Mucosa of descending colon (tissue), 3 donors: Measurements from ENCODE around the gene MTIF3. TPM values are rescaled to one million over a fixed set of nuclear protein-coding genes. Genes with fewer than 3 reads are reported as not detected.

Experiments used
- ATAC-seq: fragments of 200-7000 bp; cut with Tn5 transposase; one replicate; pipeline ENCODE4 v1.9.1; 2020; ENCODE audit warnings: mild to moderate bottlenecking, moderate library complexity
- DNase-seq, 3 donors: peaks; one replicate each; pipeline ENCODE4 v3.0.0-alpha.2; 2020
- H3K36me3 ChIP-seq: fragments of 200-600 bp; one replicate; pipeline ENCODE4 v1.8.0; 2021; ENCODE audit warnings: low read depth, mild to moderate bottlenecking
- H3K4me1 ChIP-seq: fragments of 200-600 bp; one replicate; pipeline ENCODE4 v1.8.0; 2021; ENCODE audit warnings: low read depth, mild to moderate bottlenecking
- H3K4me3 ChIP-seq: fragments of 200-600 bp; one replicate; pipeline ENCODE4 v1.8.0; 2021; ENCODE audit warnings: mild to moderate bottlenecking
- H3K9me3 ChIP-seq: fragments of 200-600 bp; one replicate; pipeline ENCODE4 v1.8.0; 2021; ENCODE audit warnings: mild to moderate bottlenecking
- intact Hi-C, 2 donors: fragments of 100-400 bp; cut with DNase I in 1 of 2; cut with micrococcal nuclease in 1 of 2; formaldehyde crosslinking; loops; one replicate each; pipeline versions ENCODE4 v1.11.0 to v1.11.1; 2022; cut with DNase I, micrococcal nuclease
- total RNA-seq, 3 donors: library from RNA; stranded (reverse); fragmentation: NEBNext Ultra II Directional in 2 of 3; extraction: Animal tissue kit (Norgen Biotek cat#: 25700) in 2 of 3; gene quantifications; one replicate each; pipeline versions ENCODE4 v1.2.1 to v1.2.4, GENCODE V29; 2021 to 2023
- TF ChIP-seq, protein P1 (sequence below): fragments of 200-600 bp; IDR thresholded peaks from one replicate; pipeline ENCODE4 v1.8.0; 2022; ENCODE audit warnings: antibody characterized with exemption, mild to moderate bottlenecking
- donor health status: DM: no; HTN: no; CAD: no; lungs with moderate emphysema.
- donor health status: DM: no; HTN: no; CAD: no.
- donor health status: DM: no; HTN: yes; CAD: no.

Gene MTIF3
- total RNA-seq, 3 donors from 2014 or later, result 54.1 to 57.4 (median 56.3) TPM

DNA sequence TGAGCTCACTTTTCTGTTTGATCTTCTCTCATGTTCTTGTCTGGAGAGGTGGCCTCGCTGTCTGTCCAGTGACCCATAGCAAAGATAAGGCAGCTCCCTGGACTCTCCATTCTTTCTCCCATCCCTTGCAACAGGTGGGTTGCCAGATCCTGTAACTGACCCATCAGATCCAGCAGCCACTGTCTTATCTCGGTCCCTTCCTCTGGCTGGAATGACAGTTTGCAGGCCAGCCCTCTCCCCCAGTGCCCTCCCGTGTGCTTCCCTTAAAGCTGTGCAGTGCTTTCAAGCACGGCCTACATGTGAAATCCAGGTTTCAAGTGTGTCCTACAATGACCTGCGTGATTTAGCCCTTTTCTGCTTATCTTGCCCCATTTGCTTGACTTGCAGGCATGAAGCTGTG is 22.2 kb downstream of the MTIF3 start:
- Histone ChIP-seq H3K9me3 (no peaks in the 10 kb centered on the region), H3K4me1 (peaks cover 31% of the 10 kb centered on the region), H3K36me3 (peaks cover 5% of the 10 kb centered on the region), H3K4me3 (no peak overlapping the region)
- ATAC-seq (no peak), DNase-seq (no peak)
- intact Hi-C loops, result no loop called here
- TF ChIP-seq, protein P1, sequence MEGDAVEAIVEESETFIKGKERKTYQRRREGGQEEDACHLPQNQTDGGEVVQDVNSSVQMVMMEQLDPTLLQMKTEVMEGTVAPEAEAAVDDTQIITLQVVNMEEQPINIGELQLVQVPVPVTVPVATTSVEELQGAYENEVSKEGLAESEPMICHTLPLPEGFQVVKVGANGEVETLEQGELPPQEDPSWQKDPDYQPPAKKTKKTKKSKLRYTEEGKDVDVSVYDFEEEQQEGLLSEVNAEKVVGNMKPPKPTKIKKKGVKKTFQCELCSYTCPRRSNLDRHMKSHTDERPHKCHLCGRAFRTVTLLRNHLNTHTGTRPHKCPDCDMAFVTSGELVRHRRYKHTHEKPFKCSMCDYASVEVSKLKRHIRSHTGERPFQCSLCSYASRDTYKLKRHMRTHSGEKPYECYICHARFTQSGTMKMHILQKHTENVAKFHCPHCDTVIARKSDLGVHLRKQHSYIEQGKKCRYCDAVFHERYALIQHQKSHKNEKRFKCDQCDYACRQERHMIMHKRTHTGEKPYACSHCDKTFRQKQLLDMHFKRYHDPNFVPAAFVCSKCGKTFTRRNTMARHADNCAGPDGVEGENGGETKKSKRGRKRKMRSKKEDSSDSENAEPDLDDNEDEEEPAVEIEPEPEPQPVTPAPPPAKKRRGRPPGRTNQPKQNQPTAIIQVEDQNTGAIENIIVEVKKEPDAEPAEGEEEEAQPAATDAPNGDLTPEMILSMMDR, result no peak

DNA sequence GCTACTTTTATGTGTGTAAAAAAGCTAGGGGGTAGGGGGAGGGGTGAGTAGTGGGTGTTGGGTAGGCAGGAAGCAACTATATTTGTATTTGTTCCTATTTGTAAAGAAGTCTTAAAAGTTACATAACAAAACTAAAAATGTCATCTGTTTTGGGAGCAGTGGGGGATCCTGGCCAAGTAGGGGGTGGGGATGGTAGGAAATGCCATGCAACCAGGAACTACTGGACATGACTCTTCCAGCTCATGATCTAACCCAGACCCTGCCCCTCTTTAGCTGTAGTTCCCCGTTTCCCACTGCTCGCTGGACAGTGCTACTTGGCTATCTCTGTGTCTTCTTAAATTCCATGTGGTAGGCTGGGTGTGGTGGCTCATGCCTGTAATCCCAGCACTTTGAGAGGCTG is 22.7 kb downstream of the MTIF3 start:
- no peak for ATAC-seq
- Histone ChIP-seq H3K4me1 (peaks cover 31% of the 10 kb centered on the region), H3K4me3 (no peak overlapping the region), H3K36me3 (peaks cover 4% of the 10 kb centered on the region), H3K9me3 (no peaks in the 10 kb centered on the region)
- no peak for DNase-seq
- TF ChIP-seq, protein P1, result no peak
- intact Hi-C loops, result no loop called here

DNA sequence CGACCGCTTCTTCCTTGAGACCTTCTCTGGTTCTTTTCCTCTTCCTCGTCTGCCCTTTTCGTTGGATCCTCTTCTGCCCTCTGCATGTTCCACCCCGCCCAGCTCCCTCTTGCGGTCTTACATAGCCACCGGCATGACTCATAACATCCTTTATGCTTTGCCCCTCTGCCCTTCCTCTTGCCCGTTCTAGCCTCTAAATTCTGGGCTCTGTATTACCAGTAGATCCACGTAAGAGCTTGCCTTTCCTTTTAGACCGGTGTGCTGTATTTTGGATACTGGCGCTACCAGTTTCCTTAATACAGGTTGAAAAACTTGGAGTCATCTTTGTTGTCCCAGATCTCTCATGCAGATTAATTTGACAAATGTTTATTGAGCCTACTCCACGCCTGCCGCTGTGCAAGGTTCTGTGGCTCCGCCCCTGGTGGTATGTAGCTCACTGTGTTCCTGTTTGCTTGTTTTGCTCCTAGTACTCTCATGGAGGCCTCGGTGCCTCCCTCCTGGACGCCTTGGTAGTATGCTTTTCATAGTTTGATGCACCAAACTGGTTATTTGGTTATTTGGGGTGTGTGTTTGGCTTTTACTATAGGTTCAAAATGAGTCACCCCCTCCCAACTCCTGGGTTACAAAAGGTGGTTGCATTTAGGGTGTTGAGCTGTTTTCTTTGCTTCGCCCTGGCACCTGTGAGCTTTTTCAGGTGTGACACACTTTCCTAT is 24.3 kb downstream of the MTIF3 start:
- H3K36me3 ChIP-seq, result no peaks in the 10 kb centered on the region
- H3K4me1 ChIP-seq, result peaks cover 31% of the 10 kb centered on the region
- DNase-seq (peak; percentile 84 to 92 (median 89)), ATAC-seq (peak; percentile 84)
- intact Hi-C loops, result no loop called here
- TF ChIP-seq, protein P1, result no peak
- no peak overlapping the region for H3K4me3 ChIP-seq
- no peaks in the 10 kb centered on the region for H3K9me3 ChIP-seq

DNA sequence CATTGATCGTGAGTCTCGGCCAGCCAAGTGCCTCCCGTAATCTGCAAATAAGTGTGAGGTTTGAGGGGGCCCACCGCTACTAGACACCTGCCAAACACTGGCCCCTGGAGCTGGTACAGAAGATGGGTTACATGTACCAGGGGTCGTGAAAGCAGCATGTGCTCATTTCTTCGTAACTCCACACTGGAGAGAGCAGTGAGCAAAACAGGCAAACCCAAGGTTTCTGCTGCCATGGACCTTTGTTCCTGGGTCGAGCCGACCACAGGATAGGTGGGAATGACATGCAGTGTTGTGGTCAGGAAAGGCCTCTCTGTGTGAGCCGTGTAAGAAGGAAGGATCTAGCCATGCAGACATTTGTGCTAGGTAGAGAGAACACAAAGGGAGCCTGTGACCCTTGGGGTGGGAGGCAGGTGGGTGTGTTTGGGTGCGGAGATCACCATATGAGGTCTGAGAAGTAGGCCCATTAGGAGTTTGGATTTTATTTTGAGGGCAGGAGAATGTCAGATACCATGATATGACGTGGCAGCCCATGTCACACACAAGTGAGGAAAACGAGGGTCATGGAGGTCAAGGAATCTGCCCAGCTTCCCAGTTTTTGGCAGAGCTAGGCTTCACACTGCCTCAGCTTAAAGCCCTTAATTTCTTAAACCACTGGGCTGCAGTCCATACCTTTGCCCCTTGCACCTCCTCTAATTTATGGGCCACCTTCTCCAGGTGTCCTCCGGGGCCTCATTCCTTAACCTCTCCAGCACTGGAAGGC is 25.0 kb downstream of the MTIF3 start:
- TF ChIP-seq, protein P1, result no peak
- Histone ChIP-seq H3K9me3 (no peaks in the 10 kb centered on the region), H3K4me3 (no peak overlapping the region), H3K4me1 (peaks cover 31% of the 10 kb centered on the region), H3K36me3 (no peaks in the 10 kb centered on the region)
- peak in 1 of 3 donors; percentile 21 for DNase-seq
- intact Hi-C loops, result no loop called here
- no peak for ATAC-seq

DNA sequence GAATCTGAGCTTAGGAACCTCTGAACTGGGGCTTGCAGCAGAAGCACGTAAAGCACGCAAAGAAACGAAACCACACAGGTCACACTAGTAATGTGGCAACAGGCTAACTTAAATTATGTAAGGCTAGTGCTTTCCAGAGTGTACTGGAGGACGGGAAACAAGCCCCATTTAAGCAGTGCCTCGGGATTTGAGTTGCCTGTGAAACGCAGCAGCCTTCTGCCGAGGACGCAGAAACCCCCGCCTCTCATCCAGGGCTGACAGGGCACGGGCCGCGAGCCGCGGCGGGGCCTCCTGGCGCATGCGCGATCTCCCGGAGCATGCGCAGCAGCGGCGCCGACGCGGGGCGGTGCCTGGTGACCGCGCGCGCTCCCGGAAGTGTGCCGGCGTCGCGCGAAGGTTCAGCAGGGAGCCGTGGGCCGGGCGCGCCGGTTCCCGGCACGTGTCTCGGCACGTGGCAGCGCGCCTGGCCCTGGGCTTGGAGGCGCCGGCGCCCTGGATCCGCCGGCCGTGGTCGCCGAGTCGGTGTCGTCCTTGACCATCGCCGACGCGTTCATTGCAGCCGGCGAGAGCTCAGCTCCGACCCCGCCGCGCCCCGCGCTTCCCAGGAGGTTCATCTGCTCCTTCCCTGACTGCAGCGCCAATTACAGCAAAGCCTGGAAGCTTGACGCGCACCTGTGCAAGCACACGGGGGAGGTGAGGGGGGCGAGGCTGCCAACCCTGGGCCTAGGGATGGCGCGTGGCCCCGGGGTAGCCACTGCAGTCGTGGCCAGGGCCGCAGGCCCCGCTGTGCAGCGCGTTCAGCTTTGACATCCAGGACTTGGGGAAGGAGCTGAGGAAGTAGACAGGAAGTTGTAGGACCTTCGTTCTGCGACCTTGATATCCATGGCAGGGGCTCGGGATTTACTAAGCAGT is 25.9 kb downstream of the MTIF3 start, which contains the start of gene GTF3A:
TSS of gene GTF3A (plus strand) at position 374 of the 912 bp plus-strand sequence.
- H3K4me1 ChIP-seq, result peaks cover 31% of the 10 kb centered on the region
- peak within 1 kb of the TSS; percentile 20 for H3K4me3 ChIP-seq
- H3K36me3 ChIP-seq, result no peaks in the 10 kb centered on the region
- intact Hi-C loops, result no loop called here
- TF ChIP-seq, protein P1, result no peak
- ATAC-seq (peak; percentile 88), DNase-seq (peak; percentile 84 to 93 (median 90))
- H3K9me3 ChIP-seq, result no peaks in the 10 kb centered on the region
